ENCODE data around the gene RPS19BP1. TPM values are rescaled to one million over a fixed set of nuclear protein-coding genes. Genes with fewer than 3 reads are reported as not detected.

The RPS19BP1 gene
- polyA plus RNA-seq, 2 of the 4 experiments (the other 2 are of a cell fraction): 51.1 to 74.0 TPM

GRCh38 chr22:39480557-39480956 is 52.0 kb downstream of the RPS19BP1 start:
- Histone ChIP-seq H3K9me3 (no peaks in the 10 kb centered on the region), H3K4me1 (no peaks in the 10 kb centered on the region), H3K4me3 (no peak overlapping the region), H3K27ac (no peak overlapping the region), H3K4me2 (no peak overlapping the region)
- WGBS (ENCODE audit: missing lambda C conversion rate): 57% methylated on average over 1 of the region's 1 CpG
- ATAC-seq: no peak
- POLR2A ChIA-PET: no interaction called here
- DNase-seq (ENCODE audit: low read depth in 1 of 2, low spot score in 1 of 2): no peak
- no peak for TF ChIP-seq HOXA7 (CRISPR knock-in tag; IDR thresholded peaks at IDR 0.05)
- CTCF ChIA-PET: interaction anchor here (2.3 to 6.4 kb wide), 2 partner anchors 13 to 16 kb away, joined by 8 to 43 read pairs; no protein-coding TSS in a partner anchor
- no peak for FAIRE-seq

- DNase-seq (ENCODE audit: low read depth in 1 of 2, low spot score in 1 of 2) (no peak), ATAC-seq (no peak), FAIRE-seq (no peak)
- no peak for TF ChIP-seq HOXB5 (CRISPR knock-in tag; IDR thresholded peaks at IDR 0.05)
- TF ChIP-seq HOXB13 (CRISPR knock-in tag; IDR thresholded peaks at IDR 0.05; ENCODE audit: low read depth): no peak
- no peak for TF ChIP-seq EHMT2 (IDR thresholded peaks at IDR 0.05; ENCODE audit: low read depth)
- TF ChIP-seq TFCP2L1 (CRISPR knock-in tag; IDR thresholded peaks at IDR 0.05): no peak
- TF ChIP-seq NFE2L2 (conservative IDR thresholded peaks at IDR 0.05; ENCODE audit: low read length): no peak
- TF ChIP-seq ZNF302 (CRISPR knock-in tag; IDR thresholded peaks at IDR 0.05): no peak
- no peak for TF ChIP-seq CHD2 (IDR thresholded peaks at IDR 0.05; ENCODE audit: low read length, partially characterized antibody)
- no peak for TF ChIP-seq CHD4 (IDR thresholded peaks at IDR 0.05; ENCODE audit: borderline replicate concordance)
- no peak overlapping the region for H3K27ac ChIP-seq
- ChIA-PET POLR2A (no interaction called here), CTCF (interaction anchor here (1.2 to 6.4 kb wide), 4 partner anchors 14 to 343 kb away, joined by 4 to 43 read pairs (median 6); no protein-coding TSS in a partner anchor)
- H3K4me1 ChIP-seq: peaks cover 4% of the 10 kb centered on the region; the same call in 1 of the 3 replicates
- WGBS (ENCODE audit: missing lambda C conversion rate): 14% methylated on average over 1 of the region's 3 CpGs
- H3K4me3 ChIP-seq: no peak overlapping the region
- no peaks in the 10 kb centered on the region for H3K9me3 ChIP-seq
- no peak overlapping the region for H3K4me2 ChIP-seq
These were observed 53.3 kb downstream of the RPS19BP1 start for GRCh38 chr22:39479254-39479653.

Other genes with a start within 250 kb of the RPS19BP1 start
- 1,852 and 1,921 TPM in 2 replicates for gene RPL3, start 213.1 kb downstream of the RPS19BP1 start, polyA plus RNA-seq (2011; rRNA removed)
- gene RPL3, start 213.1 kb downstream of the RPS19BP1 start, polyA plus RNA-seq (2017; fragmentation: RNase III; extraction: RNeasy Plus Mini Kit Qiagen cat#74134 plus additional on column Dnase treatment): 1,908 to 2,151 TPM (median 1,965 TPM) in 3 replicates
- 6.7 and 7.9 TPM in 2 replicates for gene SYNGR1, start 182.8 kb downstream of the RPS19BP1 start, polyA plus RNA-seq (2011; rRNA removed)
- 10.9 to 14.5 TPM (median 11.7 TPM) in 3 replicates for gene SYNGR1, start 182.8 kb downstream of the RPS19BP1 start, polyA plus RNA-seq (2017; fragmentation: RNase III; extraction: RNeasy Plus Mini Kit Qiagen cat#74134 plus additional on column Dnase treatment)
- gene TAB1, start 133.0 kb downstream of the RPS19BP1 start, polyA plus RNA-seq (2011; rRNA removed): 10.4 and 11.3 TPM in 2 replicates
- 8.7 to 10.5 TPM (median 9.9 TPM) in 3 replicates for gene TAB1, start 133.0 kb downstream of the RPS19BP1 start, polyA plus RNA-seq (2017; fragmentation: RNase III; extraction: RNeasy Plus Mini Kit Qiagen cat#74134 plus additional on column Dnase treatment)
- 0.62 and 0.65 TPM in 2 replicates for gene MGAT3, start 75.7 kb downstream of the RPS19BP1 start, polyA plus RNA-seq (2011; rRNA removed)
- 0.64 to 0.84 TPM (median 0.70 TPM) in 3 replicates for gene MGAT3, start 75.7 kb downstream of the RPS19BP1 start, polyA plus RNA-seq (2017; fragmentation: RNase III; extraction: RNeasy Plus Mini Kit Qiagen cat#74134 plus additional on column Dnase treatment)
- 19.8 and 20.5 TPM in 2 replicates for gene MIEF1, start 30.5 kb downstream of the RPS19BP1 start, polyA plus RNA-seq (2011; rRNA removed)
- 18.8 to 19.9 TPM (median 19.3 TPM) in 3 replicates for gene MIEF1, start 30.5 kb downstream of the RPS19BP1 start, polyA plus RNA-seq (2017; fragmentation: RNase III; extraction: RNeasy Plus Mini Kit Qiagen cat#74134 plus additional on column Dnase treatment)
- gene ATF4, start 12.2 kb downstream of the RPS19BP1 start, polyA plus RNA-seq (2011; rRNA removed): 557 and 593 TPM in 2 replicates
- 242 to 249 TPM (median 242 TPM) in 3 replicates for gene ATF4, start 12.2 kb downstream of the RPS19BP1 start, polyA plus RNA-seq (2017; fragmentation: RNase III; extraction: RNeasy Plus Mini Kit Qiagen cat#74134 plus additional on column Dnase treatment)
- 0.03 and 0.07 TPM in 2 replicates for gene CACNA1I, start 38.0 kb upstream of the RPS19BP1 start, polyA plus RNA-seq (2011; rRNA removed)
- gene CACNA1I, start 38.0 kb upstream of the RPS19BP1 start, polyA plus RNA-seq (2017; fragmentation: RNase III; extraction: RNeasy Plus Mini Kit Qiagen cat#74134 plus additional on column Dnase treatment): 0.12 to 0.17 TPM (median 0.13 TPM) in 3 replicates